ENCODE results near the gene KBTBD8.

KBTBD8 gene

DNA sequence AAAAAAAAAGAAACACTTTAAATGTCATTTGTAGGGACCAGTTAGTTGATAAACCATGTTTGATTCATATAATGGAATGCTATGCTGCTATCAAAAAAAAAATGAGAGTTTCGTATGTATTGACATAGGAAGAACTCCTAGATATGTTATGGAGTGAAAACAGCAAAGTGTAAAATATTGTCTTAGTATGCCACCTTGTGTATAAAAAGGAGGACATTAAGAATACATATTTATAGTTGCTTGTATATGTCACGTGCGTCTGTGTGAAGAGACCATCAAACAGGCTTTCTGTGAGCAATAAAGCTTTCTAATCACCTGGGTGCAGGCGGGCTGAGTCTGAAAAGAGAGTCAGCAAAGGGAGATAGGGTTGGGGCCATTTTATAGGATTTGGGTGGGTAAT, 39.5 kb downstream of the KBTBD8 start:
- DNase-seq, result no peak

DNA sequence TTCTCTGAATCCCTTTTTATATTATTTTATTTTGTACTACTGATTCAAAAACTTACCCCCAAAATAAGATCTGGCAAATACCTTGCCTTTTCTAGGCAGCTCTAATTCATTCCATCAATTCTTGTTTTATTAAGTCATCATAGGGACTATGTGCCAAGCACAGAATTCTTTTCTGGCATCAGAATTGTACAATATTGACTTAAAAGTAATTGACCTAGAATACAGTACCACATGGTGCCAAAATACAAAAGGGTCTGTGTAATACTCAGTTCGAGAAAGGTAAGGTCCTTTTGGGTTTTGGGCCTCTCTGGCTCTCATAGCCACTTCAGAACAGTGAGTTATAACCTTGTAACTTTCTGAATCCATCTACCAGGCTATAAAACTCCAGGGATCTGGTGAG, 46.2 kb downstream of the KBTBD8 start:
- DNase-seq, result no peak

DNA sequence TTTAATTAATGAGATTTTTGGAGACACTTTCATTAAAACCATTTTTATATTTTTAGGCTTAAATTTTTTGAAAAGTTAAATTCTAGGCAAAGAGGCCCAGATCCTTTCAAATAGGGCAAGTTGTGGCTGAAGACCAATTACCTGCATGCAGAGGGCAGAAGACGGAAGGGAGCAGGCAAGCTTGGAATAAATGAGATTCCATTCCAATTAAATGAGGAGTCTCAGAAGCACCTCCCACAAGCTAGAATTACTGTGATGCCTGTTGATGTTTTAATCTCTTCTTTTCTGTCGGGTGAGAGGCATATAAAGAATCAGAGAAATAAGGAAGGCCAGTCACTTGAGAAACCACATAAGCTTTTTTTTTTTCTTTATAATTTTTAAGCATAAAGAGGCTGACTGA, 46.8 kb downstream of the KBTBD8 start:
- no peak for DNase-seq

DNA sequence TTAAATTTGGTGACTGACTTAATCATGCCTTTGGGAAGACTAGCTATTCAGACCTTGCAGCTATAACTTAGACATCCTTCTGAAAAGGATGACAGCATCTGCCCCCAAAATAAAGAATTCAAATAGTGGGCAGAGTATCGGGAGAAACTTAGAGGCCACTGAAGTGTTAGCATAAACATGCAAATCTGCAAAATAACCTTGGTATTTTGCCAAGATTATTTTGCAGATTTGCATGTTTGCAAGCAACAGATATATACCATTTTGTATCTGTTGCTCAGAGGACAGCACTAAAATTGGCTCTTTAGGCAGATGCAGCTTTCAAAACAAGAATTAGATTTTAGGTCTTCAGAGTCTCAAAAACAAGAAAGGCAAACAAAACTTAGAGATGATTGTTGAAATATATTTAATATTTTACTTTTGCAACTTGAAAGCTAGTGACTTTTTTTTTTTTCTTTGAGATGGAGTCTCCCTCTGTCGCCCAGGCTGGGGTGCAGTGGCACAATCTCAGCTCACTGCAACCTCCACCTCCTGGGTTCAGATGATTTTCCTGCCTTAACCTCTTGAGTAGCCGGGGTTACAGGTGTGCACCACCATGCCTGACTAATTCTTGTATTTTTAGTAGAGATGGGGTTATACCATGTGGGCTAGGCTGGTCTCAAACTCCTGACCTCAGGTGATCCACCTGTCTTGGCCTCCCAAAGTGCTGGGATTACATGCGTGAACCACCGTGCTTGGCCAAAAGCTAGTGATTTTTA, 47.8 kb downstream of the KBTBD8 start:
- DNase-seq, result no peak

DNA sequence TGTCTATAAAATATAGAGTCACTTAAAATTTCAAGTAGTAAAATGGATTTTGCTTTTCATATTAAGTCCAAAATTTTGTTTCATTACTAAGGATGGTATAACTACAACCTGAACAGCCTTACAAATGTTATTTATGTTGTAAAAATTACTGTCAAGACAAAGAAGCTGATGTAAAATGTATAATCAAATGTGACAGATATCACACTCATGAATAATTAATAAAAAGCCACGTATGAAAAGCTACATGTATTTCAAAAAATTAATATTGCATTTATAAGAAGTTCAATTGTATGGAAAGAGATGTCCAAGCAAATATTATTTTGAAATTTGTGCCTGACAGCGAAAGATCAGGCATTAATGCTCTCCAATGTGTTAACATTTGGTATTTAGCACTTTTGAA, 48.9 kb downstream of the KBTBD8 start:
- no peak for DNase-seq

DNA sequence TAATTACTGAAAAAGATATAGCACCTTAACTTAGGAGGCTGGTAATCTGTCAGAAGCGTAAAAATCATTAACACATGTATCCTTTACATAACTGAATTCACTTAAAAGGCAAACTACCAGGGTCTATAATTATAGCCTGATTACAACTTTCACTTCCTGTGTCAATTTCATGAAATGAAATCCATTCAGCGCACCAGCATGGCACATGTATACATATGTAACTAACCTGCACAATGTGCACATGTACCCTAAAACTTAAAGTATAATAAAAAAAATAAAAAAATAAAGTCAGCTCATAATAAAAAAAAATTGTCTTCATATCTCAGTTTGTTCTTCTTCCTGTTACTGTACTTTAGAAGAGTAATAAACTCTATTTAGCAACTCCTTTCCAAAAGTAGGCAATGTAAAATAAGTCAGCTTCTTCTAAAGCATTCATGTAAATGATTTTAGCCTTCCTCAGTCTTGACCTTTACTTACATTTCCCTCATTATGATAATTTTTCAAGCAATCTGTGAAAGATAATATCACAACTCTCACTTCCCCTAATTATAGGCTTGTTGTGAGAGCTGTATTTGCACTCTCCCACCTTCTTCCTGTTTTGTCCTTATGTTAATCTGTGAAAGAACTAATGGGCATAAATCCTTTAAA, 50.1 kb downstream of the KBTBD8 start:
- DNase-seq, result no peak

DNA sequence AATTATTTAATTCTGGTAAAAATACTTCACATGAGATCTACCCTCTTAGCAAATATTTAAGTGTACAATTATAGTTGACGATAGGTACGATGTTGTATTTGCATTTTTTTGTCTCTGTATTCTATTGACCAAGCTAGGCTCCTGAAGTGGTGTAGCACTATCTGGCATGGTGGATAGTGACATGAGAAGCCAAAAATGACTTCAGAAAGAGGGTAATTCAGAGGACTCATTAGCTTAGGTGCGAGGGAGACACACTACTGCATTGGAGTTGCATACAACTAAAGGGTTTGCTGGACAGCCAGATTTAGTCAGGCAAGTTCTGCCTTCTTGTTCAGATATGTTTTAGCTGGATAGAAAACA, 50.6 kb downstream of the KBTBD8 start:
- no peak for DNase-seq

DNA sequence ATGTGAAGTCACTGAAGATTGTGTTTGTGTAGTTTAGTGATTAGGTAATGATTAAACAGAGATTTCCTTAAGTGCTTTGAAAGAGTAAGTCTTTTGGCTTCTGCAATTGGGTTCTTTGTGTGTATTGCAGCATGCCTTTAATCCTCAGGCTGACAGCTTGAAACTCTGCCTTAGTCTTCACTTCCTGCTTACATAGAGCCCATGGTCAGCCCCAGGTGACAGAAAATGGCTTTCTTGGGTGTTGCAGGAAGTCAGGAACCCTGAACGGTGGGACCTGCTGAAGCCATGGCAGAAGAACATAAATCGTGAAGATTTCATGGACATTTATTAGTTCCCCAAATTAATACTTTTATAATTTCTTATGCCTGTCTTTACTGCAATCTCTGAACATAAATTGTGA, 61.3 kb downstream of the KBTBD8 start:
- DNase-seq, result no peak

Data from CD4-positive, alpha-beta T cell treated with Interleukin-21 for 1 hour (primary cell).